Subcutaneous adipose tissue (tissue), 4 donors: ENCODE measurements around the gene RELL1. TPM values are rescaled to one million over a fixed set of nuclear protein-coding genes. Genes with fewer than 3 reads are reported as not detected.

ENCODE experiments used
- total RNA-seq, 4 donors: library from RNA; depleted of rRNA; stranded (reverse); fragments of >200 nt; gene quantifications; one replicate each; pipeline ENCODE4 v1.1.0, GENCODE V29; 2016
- TF ChIP-seq, protein P1 (sequence below): fragments of 450-650 bp; IDR thresholded peaks from one replicate; pipeline ENCODE4 v1.5.1; 2016; ENCODE audit warnings: low read depth, mild to moderate bottlenecking, control low read depth, antibody characterized with exemption, moderate library complexity

Gene RELL1
- total RNA-seq, 4 donors from 2014 or later = 56.7 to 124 (median 74.5) TPM

DNA sequence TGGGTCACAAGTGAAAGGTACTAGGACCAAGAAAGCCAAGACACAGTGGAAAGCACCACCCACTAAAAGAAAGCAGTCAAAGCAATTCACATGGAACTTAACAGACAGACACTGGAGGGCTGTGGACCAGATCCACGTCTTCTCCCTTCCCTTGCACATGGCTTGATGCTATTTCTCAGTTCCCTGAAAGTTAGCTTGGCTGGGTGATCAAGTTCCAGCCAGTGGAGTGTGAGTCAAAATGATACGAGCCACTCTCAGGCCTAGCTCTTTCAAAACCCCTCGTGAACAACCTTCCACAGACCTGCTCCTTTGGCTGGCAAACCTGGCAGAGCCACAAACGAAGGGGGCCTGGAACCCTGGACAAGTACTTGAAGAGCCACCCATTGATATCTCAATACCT is 52.0 kb downstream of the RELL1 start:
- TF ChIP-seq, protein P1, sequence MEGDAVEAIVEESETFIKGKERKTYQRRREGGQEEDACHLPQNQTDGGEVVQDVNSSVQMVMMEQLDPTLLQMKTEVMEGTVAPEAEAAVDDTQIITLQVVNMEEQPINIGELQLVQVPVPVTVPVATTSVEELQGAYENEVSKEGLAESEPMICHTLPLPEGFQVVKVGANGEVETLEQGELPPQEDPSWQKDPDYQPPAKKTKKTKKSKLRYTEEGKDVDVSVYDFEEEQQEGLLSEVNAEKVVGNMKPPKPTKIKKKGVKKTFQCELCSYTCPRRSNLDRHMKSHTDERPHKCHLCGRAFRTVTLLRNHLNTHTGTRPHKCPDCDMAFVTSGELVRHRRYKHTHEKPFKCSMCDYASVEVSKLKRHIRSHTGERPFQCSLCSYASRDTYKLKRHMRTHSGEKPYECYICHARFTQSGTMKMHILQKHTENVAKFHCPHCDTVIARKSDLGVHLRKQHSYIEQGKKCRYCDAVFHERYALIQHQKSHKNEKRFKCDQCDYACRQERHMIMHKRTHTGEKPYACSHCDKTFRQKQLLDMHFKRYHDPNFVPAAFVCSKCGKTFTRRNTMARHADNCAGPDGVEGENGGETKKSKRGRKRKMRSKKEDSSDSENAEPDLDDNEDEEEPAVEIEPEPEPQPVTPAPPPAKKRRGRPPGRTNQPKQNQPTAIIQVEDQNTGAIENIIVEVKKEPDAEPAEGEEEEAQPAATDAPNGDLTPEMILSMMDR = no peak

DNA sequence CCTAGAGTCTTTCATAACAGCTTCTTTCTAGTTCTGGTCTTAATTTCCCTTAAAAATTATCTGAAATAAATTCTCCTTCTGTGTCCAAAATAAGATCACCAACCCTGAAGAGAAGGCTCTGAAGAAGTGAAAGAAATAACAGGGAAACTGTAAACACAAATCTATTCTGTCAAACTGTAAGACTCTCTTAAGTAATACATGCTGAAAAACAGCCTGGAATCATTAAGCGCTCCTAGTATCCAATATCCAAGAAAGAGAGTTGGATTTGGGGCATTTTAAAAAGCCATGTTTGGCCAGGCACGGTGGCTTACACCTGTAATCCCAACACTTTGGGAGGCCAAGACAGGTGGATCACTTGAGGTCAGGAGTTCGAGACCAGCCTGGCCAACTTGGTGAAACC is 53.3 kb downstream of the RELL1 start:
- TF ChIP-seq, protein P1 = no peak

DNA sequence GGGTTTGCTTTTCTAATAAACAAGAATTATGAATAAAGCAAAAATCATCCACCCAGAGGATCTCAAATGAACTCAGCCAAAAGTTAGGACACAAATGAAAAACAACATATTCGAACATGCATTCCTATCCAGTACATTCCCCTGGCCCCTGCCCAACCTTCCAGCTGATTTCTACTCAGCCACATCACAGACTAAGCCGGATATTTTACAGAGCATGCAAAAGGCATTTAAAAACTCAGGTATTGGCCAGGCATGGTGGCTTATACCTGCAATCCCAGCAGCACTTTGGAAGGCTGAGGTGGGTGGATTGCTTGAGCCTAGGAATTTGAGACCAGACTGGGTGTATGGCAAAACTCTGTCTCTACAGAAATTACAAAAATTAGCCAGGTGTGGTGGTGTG is 54.6 kb downstream of the RELL1 start:
- TF ChIP-seq, protein P1 = no peak

DNA sequence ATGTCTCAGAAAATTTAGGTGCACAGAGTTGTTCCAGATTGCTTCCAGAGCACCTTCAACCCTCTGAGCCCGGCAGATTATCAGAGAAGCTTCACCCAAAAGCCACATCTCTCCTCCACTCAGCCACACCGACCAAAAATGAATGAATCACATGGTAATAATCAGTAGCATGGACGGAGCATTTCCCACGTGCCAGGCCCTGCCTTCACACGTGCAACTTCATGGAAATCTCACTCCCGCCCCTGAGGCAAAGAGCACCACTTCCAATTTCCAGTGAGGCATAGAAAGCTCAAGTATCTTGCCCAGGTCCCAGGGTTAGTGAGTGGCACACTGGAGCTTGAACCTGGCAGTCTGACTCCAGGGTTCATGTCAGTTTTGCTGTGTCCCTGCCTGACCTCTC is 56.5 kb downstream of the RELL1 start:
- TF ChIP-seq, protein P1 = no peak

DNA sequence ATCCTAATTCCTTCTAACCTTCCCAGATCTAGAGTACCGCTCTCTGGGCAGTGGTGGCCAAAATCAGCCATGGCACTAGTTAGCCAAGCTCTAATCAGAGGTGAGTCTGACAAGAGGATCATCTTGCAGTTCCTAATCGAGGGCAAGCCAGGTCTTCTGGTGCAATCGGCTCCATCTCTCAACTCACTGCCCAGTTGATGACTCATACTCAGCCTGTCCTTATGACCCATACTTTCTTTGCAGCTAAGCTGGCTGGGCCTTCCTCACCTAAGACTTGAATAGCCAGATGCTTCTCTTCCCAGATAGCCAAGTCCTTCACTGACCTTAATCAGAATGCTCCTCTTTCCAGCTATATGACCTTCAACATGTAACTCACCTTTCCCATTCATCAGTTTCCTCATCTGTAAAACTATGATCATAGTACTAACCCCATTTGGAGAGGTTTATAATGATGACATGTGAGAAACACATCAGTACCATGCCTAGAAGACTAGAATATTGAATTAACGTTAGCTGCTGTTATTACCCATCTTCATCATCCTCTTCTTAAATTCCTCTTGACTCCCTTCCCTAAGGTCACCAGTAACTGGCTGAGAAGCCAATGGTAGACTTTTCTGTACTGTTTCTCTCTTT is 57.1 kb downstream of the RELL1 start:
- TF ChIP-seq, protein P1 = no peak

DNA sequence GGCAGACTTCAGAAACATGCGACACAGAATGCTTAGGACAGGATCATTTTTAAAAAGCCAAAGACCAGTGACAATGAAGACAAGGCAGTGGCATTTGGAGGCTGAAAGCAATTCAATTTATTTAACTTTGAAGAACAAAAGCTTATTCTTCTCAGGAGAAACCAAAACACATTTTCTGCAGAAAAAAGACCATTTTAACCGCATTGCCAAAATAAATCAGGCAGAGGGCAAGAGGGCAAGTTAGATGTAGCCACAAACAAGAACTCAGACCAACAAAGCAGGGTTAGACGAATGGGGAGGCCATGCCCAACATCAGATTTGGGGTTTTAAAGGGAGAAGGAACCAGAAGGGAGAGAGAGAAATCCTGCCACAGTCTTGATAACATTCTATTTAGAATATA is 58.9 kb downstream of the RELL1 start:
- TF ChIP-seq, protein P1 = no peak

DNA sequence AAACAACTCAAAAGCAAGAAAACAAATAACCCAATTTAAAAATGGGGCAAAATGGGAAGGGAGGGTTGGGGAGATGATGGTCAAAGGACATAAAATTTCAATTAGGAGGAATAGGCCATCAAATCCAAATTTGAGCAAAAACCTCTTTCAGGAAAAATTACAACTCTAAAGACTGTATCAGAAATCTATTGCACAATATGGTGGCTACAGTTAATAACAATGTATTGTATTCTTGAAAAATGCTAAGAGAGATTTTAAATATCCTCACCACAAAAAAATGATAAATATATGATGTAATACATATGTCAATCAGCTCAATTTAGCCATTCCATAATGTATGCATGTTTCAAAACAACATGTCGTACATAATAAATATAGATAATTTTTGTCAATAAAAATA is 60.7 kb downstream of the RELL1 start:
- TF ChIP-seq, protein P1 = no peak
